H1 (cell line): ENCODE measurements around the gene P2RY14.

Experiments
- BACH1 ChIP-seq: IDR thresholded peaks from 2 replicates; pipeline ENCODE4 v1.6.1; 2012; ENCODE audit warnings: low read length, improper control_type of control experiment
- BRCA1 ChIP-seq: IDR thresholded peaks from 2 replicates; pipeline ENCODE4 v1.6.1; 2012; ENCODE audit warnings: low read depth, low read length, improper control_type of control experiment
- CBX8 ChIP-seq: fragments of 300-800, 300-1000 bp; sonication (generic); IDR thresholded peaks from 2 replicates; pipeline ENCODE4 v1.7.1; 2016; ENCODE audit warnings: low read depth, low read length, borderline replicate concordance
- CHD1 ChIP-seq: IDR thresholded peaks from 2 replicates; pipeline ENCODE4 v1.6.1; 2012; ENCODE audit warnings: low read depth, low read length, improper control_type of control experiment
- CHD2 ChIP-seq: IDR thresholded peaks from 2 replicates; pipeline ENCODE4 v1.6.1; 2012; ENCODE audit warnings: low read length, improper control_type of control experiment
- CTCF ChIP-seq, 3 experiments: IDR thresholded peaks; 1 replicate in 2 of 3; 2 replicates in 1 of 3; pipeline versions ENCODE4 v1.5.1 to v1.6.1; 2011; ENCODE audit warnings: low read length in 3 of 3, mild to moderate bottlenecking in 3 of 3, inconsistent platforms in 2 of 3, low read depth in 1 of 3, moderate library complexity in 1 of 3; ENCODE audit not compliant: insufficient read depth in 1 of 3; ENCODE audit errors: control extremely low read depth in 1 of 3
- EZH2 ChIP-seq: fragments of 200-600 bp; sonication (generic); IDR thresholded peaks from 2 replicates; pipeline ENCODE4 v1.7.1; 2012; ENCODE audit warnings: low read depth, mild to moderate bottlenecking, moderate library complexity, low read length, inconsistent platforms; ENCODE audit not compliant: severe bottlenecking
- JUN ChIP-seq: IDR thresholded peaks from 2 replicates; pipeline ENCODE4 v1.6.1; 2011; ENCODE audit warnings: low read depth, mild to moderate bottlenecking, improper control_type of control experiment, low read length
- KDM5A ChIP-seq: fragments of 200-600 bp; IDR thresholded peaks from 2 replicates; pipeline ENCODE4 v1.7.1; 2012; ENCODE audit warnings: mild to moderate bottlenecking, low read length, inconsistent platforms, mixed read lengths
- POLR2A ChIP-seq, 2 experiments: IDR thresholded peaks; 1 replicate in 1 of 2; 2 replicates in 1 of 2; pipeline ENCODE4 v1.6.1; 2011; ENCODE audit warnings: low read depth in 2 of 2, low read length in 2 of 2, mild to moderate bottlenecking in 2 of 2; ENCODE audit errors: control extremely low read depth in 1 of 2
- RAD21 ChIP-seq, 2 experiments: IDR thresholded peaks in 1 of 2; conservative IDR thresholded peaks in 1 of 2; 2 replicates each; pipeline ENCODE4 v1.6.1; 2011; ENCODE audit warnings: low read depth in 2 of 2, low read length in 2 of 2, improper control_type of control experiment in 1 of 2, inconsistent platforms in 1 of 2, mild to moderate bottlenecking in 1 of 2, moderate library complexity in 1 of 2
- USF2 ChIP-seq: IDR thresholded peaks from 2 replicates; pipeline ENCODE4 v1.6.1; 2011; ENCODE audit warnings: low read length, improper control_type of control experiment

- TF ChIP-seq KDM5A, result no peak
- no peak for TF ChIP-seq JUN
- no peak for TF ChIP-seq BACH1
- TF ChIP-seq CTCF (IDR thresholded peaks at IDR 0.05; ENCODE audit: control extremely low read depth in 1 of 3, insufficient read depth in 1 of 3, low read depth in 1 of 3, low read length in 3 of 3), result no peak
- no peak for TF ChIP-seq EZH2
- no peak for TF ChIP-seq CHD2
- no peak for TF ChIP-seq POLR2A (IDR thresholded peaks at IDR 0.05; ENCODE audit: control extremely low read depth in 1 of 2, low read depth in 2 of 2, low read length in 2 of 2)
- no peak for TF ChIP-seq CBX8
- TF ChIP-seq CHD1, result no peak
- no peak for TF ChIP-seq RAD21 (IDR thresholded peaks at IDR 0.05 in 1 of 2, conservative IDR thresholded peaks at IDR 0.05 in 1 of 2; ENCODE audit: low read depth in 2 of 2, low read length in 2 of 2)
- TF ChIP-seq BRCA1, result no peak
- TF ChIP-seq USF2, result no peak
These were observed 59.3 kb downstream of the P2RY14 start for GRCh38 chr3:151219056-151219455.
